Measurements from ENCODE around the gene C11orf97. TPM values are rescaled to one million over a fixed set of nuclear protein-coding genes. Genes with fewer than 3 reads are reported as not detected.

C11orf97 gene
- total and polyA plus RNA-seq, 2 donors: not detected

DNA sequence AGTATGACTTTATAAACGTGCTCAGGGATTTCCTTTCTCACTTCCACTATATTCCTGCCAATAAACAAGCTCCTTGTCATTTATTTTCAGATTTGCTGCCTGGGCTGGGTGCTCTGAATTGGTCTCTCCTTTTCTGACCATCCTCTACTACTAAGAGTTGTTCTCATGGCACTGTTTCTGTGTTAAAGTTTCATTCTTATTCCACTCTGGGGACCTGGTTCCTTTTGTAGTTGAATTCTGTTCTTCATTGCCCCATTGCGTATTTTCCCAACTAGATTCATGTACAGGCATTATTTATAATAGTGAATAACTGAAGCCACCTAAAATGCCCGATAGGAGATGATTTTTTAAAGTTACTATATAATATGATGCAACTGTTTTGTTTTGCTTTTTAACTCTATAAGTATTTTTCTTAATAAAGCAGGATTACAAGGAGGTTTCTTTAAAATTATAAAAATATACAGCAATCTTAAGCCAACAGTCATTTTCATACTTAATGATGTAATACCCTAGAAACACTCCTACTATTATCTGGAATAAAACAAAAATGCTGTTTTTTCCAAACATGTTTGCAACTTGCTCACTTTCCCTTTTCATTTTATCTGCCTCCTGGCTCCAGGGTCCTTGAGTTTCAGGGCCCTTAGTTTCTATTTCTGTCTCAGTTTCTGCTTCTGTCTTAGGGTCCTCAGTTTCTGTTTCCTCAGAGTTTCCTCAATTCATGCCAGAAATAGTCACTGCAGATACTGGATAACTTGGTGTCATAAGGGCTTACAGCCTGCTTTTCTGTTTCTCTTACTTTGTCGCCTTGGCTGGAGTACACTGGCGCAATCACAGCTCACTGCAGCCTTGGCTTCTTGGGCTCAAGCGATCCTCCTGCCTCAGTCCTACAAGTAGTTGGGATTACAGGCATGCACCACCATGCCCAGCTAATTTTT lies 21.7 kb downstream of the C11orf97 start:
- no peaks in the 10 kb centered on the region for H3K4me1 ChIP-seq (ENCODE audit: control insufficient read depth in 2 of 2, insufficient read depth in 2 of 2, low read length in 2 of 2)
- no peaks in the 10 kb centered on the region for H3K27me3 ChIP-seq (ENCODE audit: control insufficient read depth in 2 of 2, insufficient read depth in 1 of 2, low read length in 1 of 2)
- no peak for DNase-seq (ENCODE audit: low read depth in 6 of 9, low spot score in 9 of 9)
- no peak overlapping the region for H3K27ac ChIP-seq (ENCODE audit: low read depth in 1 of 2, low read length in 1 of 2)
- H3K9me3 ChIP-seq (ENCODE audit: control insufficient read depth in 2 of 2, insufficient read depth in 1 of 2, low read length in 1 of 2): no peaks in the 10 kb centered on the region
- H3K36me3 ChIP-seq (ENCODE audit: control insufficient read depth in 2 of 2, insufficient read depth in 2 of 2, low read length in 1 of 2): no peaks in the 10 kb centered on the region
- H3K4me3 ChIP-seq (ENCODE audit: low read length in 2 of 2): no peak overlapping the region
- WGBS: 88% methylated on average over 6 of the region's 6 CpGs

DNA sequence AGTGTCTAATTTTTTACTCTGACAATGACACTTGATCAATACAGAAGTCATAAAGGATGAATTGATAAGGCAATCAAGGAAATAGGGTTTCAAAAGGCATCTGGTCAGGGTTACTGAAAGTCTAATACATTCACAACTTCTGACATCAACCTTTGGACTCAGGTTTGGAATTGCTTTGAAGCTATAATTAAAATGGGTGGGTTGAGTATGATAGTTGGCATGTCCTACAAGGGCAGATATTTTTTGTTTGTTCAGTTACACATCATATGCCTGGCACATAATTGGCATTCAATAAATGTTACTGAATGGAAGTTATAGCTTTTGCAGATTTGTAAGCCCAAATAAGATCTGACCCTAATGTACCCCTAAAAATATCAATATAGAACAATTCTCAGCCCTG lies 24.1 kb downstream of the C11orf97 start:
- no peak for DNase-seq (ENCODE audit: low read depth in 6 of 9, low spot score in 9 of 9)
- no peak overlapping the region for H3K27ac ChIP-seq (ENCODE audit: low read depth in 1 of 2, low read length in 1 of 2)
- H3K4me1 ChIP-seq (ENCODE audit: control insufficient read depth in 2 of 2, insufficient read depth in 2 of 2, low read length in 2 of 2): no peaks in the 10 kb centered on the region
- no peaks in the 10 kb centered on the region for H3K27me3 ChIP-seq (ENCODE audit: control insufficient read depth in 2 of 2, insufficient read depth in 1 of 2, low read length in 1 of 2)
- no peaks in the 10 kb centered on the region for H3K36me3 ChIP-seq (ENCODE audit: control insufficient read depth in 2 of 2, insufficient read depth in 2 of 2, low read length in 1 of 2)
- no peak overlapping the region for H3K4me3 ChIP-seq (ENCODE audit: low read length in 2 of 2)
- H3K9me3 ChIP-seq (ENCODE audit: control insufficient read depth in 2 of 2, insufficient read depth in 1 of 2, low read length in 1 of 2): no peaks in the 10 kb centered on the region

DNA sequence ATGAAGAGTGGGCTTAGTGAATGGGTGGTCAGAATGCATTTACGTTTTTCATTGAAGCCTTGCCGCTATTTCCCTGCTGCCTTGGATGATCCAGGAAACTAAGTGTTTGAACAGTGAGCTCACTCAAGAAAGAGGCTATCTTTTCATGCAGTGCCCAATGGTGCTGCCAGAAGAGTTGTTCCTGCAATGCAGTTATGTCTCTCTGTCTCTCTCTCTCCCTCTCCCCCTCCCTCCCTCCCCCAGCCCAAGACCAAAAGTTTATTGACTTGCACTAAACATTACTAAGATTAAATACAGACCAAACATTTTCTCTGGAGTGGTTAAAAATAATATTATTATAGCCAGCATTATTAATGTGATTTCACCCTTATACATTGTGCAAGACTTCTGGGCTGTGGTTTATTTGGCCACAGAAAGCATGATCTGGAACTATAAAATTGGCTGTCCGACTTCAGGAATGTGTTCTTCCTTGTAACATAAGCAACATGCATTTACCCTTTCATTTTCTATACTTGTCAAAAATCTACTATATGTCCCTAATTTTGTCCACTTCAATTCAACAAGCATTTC lies 24.9 kb downstream of the C11orf97 start:
- Histone ChIP-seq H3K27ac (ENCODE audit: low read depth in 1 of 2, low read length in 1 of 2) (no peak overlapping the region), H3K27me3 (ENCODE audit: control insufficient read depth in 2 of 2, insufficient read depth in 1 of 2, low read length in 1 of 2) (no peaks in the 10 kb centered on the region), H3K9me3 (ENCODE audit: control insufficient read depth in 2 of 2, insufficient read depth in 1 of 2, low read length in 1 of 2) (no peaks in the 10 kb centered on the region), H3K4me3 (ENCODE audit: low read length in 2 of 2) (no peak overlapping the region), H3K36me3 (ENCODE audit: control insufficient read depth in 2 of 2, insufficient read depth in 2 of 2, low read length in 1 of 2) (no peaks in the 10 kb centered on the region), H3K4me1 (ENCODE audit: control insufficient read depth in 2 of 2, insufficient read depth in 2 of 2, low read length in 2 of 2) (no peaks in the 10 kb centered on the region)
- DNase-seq (ENCODE audit: low read depth in 6 of 9, low spot score in 9 of 9): no peak
- 94% methylated on average over 3 of the region's 3 CpGs for WGBS

DNA sequence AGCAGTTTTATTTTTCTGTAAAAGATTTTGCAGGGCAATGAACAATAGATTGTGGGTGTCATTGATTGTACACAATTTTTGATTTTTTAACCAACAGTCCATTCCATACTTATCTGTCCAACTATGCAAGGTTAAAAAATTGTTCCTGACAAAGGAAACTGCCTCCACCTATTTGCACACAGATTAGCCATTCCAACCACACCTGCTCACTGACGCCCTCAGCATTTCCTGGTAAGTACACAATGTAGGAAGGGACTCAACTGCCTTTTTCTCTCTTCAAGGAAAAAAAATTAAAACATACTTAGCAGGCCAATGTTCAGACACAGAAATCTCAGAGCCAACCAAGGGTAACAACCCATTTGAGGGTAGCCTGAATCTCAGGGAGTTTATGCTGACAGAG lies 27.2 kb downstream of the C11orf97 start:
- 47% methylated on average over 1 of the region's 1 CpG for WGBS
- no peak overlapping the region for H3K27ac ChIP-seq (ENCODE audit: low read depth in 1 of 2, low read length in 1 of 2)
- H3K27me3 ChIP-seq (ENCODE audit: control insufficient read depth in 2 of 2, insufficient read depth in 1 of 2, low read length in 1 of 2): no peaks in the 10 kb centered on the region
- H3K4me3 ChIP-seq (ENCODE audit: low read length in 2 of 2): no peak overlapping the region
- no peaks in the 10 kb centered on the region for H3K9me3 ChIP-seq (ENCODE audit: control insufficient read depth in 2 of 2, insufficient read depth in 1 of 2, low read length in 1 of 2)
- H3K4me1 ChIP-seq (ENCODE audit: control insufficient read depth in 2 of 2, insufficient read depth in 2 of 2, low read length in 2 of 2): peaks cover 0 to 9% of the 10 kb centered on the region in 2 donors
- no peak for DNase-seq (ENCODE audit: low read depth in 6 of 9, low spot score in 9 of 9)
- H3K36me3 ChIP-seq (ENCODE audit: control insufficient read depth in 2 of 2, insufficient read depth in 2 of 2, low read length in 1 of 2): no peaks in the 10 kb centered on the region

DNA sequence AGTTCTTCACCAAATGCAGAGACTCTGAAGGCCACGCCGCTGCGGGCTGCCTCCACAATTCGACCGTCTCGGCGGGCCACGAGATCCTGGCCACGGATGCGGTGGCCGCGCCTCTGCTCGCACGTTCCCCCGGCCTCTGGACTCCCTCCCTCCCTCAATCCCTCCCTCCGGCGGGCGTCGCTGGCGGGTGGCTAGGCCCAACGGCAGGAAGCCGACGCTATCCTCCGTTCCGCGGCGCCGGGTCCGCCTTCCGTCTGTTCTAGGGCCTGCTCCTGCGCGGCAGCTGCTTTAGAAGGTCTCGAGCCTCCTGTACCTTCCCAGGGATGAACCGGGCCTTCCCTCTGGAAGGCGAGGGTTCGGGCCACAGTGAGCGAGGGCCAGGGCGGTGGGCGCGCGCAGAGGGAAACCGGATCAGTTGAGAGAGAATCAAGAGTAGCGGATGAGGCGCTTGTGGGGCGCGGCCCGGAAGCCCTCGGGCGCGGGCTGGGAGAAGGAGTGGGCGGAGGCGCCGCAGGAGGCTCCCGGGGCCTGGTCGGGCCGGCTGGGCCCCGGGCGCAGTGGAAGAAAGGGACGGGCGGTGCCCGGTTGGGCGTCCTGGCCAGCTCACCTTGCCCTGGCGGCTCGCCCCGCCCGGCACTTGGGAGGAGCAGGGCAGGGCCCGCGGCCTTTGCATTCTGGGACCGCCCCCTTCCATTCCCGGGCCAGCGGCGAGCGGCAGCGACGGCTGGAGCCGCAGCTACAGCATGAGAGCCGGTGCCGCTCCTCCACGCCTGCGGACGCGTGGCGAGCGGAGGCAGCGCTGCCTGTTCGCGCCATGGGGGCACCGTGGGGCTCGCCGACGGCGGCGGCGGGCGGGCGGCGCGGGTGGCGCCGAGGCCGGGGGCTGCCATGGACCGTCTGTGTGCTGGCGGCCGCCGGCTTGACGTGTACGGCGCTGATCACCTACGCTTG lies 31.7 kb downstream of the C11orf97 start, which contains the start of gene FUT4:
FUT4 (plus strand) TSS at position 227 of the 951 bp plus-strand sequence; CDS start at position 440, 213 bp downstream.
- Histone ChIP-seq H3K27me3 (ENCODE audit: control insufficient read depth in 2 of 2, insufficient read depth in 1 of 2, low read length in 1 of 2) (no peaks in the 10 kb centered on the region), H3K36me3 (ENCODE audit: control insufficient read depth in 2 of 2, insufficient read depth in 2 of 2, low read length in 1 of 2) (no peaks in the 10 kb centered on the region), H3K4me3 (ENCODE audit: low read length in 2 of 2) (peak within 1 kb of the TSS; percentile 73 to 89), H3K9me3 (ENCODE audit: control insufficient read depth in 2 of 2, insufficient read depth in 1 of 2, low read length in 1 of 2) (no peaks in the 10 kb centered on the region), H3K27ac (ENCODE audit: low read depth in 1 of 2, low read length in 1 of 2) (peak within 1 kb of the TSS; percentile 91 to 99), H3K4me1 (ENCODE audit: control insufficient read depth in 2 of 2, insufficient read depth in 2 of 2, low read length in 2 of 2) (peaks cover 11 to 25% of the 10 kb centered on the region in 2 donors)
- peak; percentile 43 to 87 (median 65) for DNase-seq (ENCODE audit: low read depth in 6 of 9, low spot score in 9 of 9)
- WGBS: under 1% methylated on average over 109 of the region's 109 CpGs

DNA sequence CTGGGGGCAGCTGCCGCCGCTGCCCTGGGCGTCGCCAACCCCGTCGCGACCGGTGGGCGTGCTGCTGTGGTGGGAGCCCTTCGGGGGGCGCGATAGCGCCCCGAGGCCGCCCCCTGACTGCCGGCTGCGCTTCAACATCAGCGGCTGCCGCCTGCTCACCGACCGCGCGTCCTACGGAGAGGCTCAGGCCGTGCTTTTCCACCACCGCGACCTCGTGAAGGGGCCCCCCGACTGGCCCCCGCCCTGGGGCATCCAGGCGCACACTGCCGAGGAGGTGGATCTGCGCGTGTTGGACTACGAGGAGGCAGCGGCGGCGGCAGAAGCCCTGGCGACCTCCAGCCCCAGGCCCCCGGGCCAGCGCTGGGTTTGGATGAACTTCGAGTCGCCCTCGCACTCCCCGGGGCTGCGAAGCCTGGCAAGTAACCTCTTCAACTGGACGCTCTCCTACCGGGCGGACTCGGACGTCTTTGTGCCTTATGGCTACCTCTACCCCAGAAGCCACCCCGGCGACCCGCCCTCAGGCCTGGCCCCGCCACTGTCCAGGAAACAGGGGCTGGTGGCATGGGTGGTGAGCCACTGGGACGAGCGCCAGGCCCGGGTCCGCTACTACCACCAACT lies 32.5 kb downstream of the C11orf97 start:
- peak overlapping the region; percentile 73 to 89 for H3K4me3 ChIP-seq (ENCODE audit: low read length in 2 of 2)
- peak overlapping the region in 1 of 2 donors; percentile 99 for H3K27ac ChIP-seq (ENCODE audit: low read depth in 1 of 2, low read length in 1 of 2)
- H3K27me3 ChIP-seq (ENCODE audit: control insufficient read depth in 2 of 2, insufficient read depth in 1 of 2, low read length in 1 of 2): no peaks in the 10 kb centered on the region
- H3K4me1 ChIP-seq (ENCODE audit: control insufficient read depth in 2 of 2, insufficient read depth in 2 of 2, low read length in 2 of 2): peaks cover 11 to 27% of the 10 kb centered on the region in 2 donors
- no peaks in the 10 kb centered on the region for H3K36me3 ChIP-seq (ENCODE audit: control insufficient read depth in 2 of 2, insufficient read depth in 2 of 2, low read length in 1 of 2)
- 33% methylated on average over 59 of the region's 59 CpGs for WGBS
- DNase-seq (ENCODE audit: low read depth in 6 of 9, low spot score in 9 of 9): peak in 3 of 9 donors; percentile 27 to 53 (median 28)
- no peaks in the 10 kb centered on the region for H3K9me3 ChIP-seq (ENCODE audit: control insufficient read depth in 2 of 2, insufficient read depth in 1 of 2, low read length in 1 of 2)

DNA sequence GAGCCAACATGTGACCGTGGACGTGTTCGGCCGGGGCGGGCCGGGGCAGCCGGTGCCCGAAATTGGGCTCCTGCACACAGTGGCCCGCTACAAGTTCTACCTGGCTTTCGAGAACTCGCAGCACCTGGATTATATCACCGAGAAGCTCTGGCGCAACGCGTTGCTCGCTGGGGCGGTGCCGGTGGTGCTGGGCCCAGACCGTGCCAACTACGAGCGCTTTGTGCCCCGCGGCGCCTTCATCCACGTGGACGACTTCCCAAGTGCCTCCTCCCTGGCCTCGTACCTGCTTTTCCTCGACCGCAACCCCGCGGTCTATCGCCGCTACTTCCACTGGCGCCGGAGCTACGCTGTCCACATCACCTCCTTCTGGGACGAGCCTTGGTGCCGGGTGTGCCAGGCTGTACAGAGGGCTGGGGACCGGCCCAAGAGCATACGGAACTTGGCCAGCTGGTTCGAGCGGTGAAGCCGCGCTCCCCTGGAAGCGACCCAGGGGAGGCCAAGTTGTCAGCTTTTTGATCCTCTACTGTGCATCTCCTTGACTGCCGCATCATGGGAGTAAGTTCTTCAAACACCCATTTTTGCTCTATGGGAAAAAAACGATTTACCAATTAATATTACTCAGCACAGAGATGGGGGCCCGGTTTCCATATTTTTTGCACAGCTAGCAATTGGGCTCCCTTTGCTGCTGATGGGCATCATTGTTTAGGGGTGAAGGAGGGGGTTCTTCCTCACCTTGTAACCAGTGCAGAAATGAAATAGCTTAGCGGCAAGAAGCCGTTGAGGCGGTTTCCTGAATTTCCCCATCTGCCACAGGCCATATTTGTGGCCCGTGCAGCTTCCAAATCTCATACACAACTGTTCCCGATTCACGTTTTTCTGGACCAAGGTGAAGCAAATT lies 33.3 kb downstream of the C11orf97 start:
- WGBS: 90% methylated on average over 54 of the region's 54 CpGs

DNA sequence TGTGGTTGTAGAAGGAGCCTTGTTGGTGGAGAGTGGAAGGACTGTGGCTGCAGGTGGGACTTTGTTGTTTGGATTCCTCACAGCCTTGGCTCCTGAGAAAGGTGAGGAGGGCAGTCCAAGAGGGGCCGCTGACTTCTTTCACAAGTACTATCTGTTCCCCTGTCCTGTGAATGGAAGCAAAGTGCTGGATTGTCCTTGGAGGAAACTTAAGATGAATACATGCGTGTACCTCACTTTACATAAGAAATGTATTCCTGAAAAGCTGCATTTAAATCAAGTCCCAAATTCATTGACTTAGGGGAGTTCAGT lies 33.9 kb downstream of the C11orf97 start:
- peaks cover 0 to 2% of the 10 kb centered on the region in 2 donors for H3K36me3 ChIP-seq (ENCODE audit: control insufficient read depth in 2 of 2, insufficient read depth in 2 of 2, low read length in 1 of 2)
- no peaks in the 10 kb centered on the region for H3K9me3 ChIP-seq (ENCODE audit: control insufficient read depth in 2 of 2, insufficient read depth in 1 of 2, low read length in 1 of 2)
- H3K27ac ChIP-seq (ENCODE audit: low read depth in 1 of 2, low read length in 1 of 2): no peak overlapping the region
- DNase-seq (ENCODE audit: low read depth in 6 of 9, low spot score in 9 of 9): no peak
- 95% methylated on average over 2 of the region's 2 CpGs for WGBS
- H3K4me1 ChIP-seq (ENCODE audit: control insufficient read depth in 2 of 2, insufficient read depth in 2 of 2, low read length in 2 of 2): peaks cover 13 to 31% of the 10 kb centered on the region in 2 donors
- peak overlapping the region; percentile 73 to 89 for H3K4me3 ChIP-seq (ENCODE audit: low read length in 2 of 2)
- no peaks in the 10 kb centered on the region for H3K27me3 ChIP-seq (ENCODE audit: control insufficient read depth in 2 of 2, insufficient read depth in 1 of 2, low read length in 1 of 2)

More for the DNA sequence above, 33.3 kb downstream of the C11orf97 start:
- H3K36me3 ChIP-seq (ENCODE audit: control insufficient read depth in 2 of 2, insufficient read depth in 2 of 2, low read length in 1 of 2): peaks cover 0 to 2% of the 10 kb centered on the region in 2 donors
- no peak for DNase-seq (ENCODE audit: low read depth in 6 of 9, low spot score in 9 of 9)
- H3K27me3 ChIP-seq (ENCODE audit: control insufficient read depth in 2 of 2, insufficient read depth in 1 of 2, low read length in 1 of 2): no peaks in the 10 kb centered on the region
- H3K27ac ChIP-seq (ENCODE audit: low read depth in 1 of 2, low read length in 1 of 2): peak overlapping the region in 1 of 2 donors; percentile 8
- H3K9me3 ChIP-seq (ENCODE audit: control insufficient read depth in 2 of 2, insufficient read depth in 1 of 2, low read length in 1 of 2): no peaks in the 10 kb centered on the region
- peaks cover 13 to 31% of the 10 kb centered on the region in 2 donors for H3K4me1 ChIP-seq (ENCODE audit: control insufficient read depth in 2 of 2, insufficient read depth in 2 of 2, low read length in 2 of 2)
- H3K4me3 ChIP-seq (ENCODE audit: low read length in 2 of 2): peak overlapping the region; percentile 73 to 89
